ENCODE data around the gene IQSEC1.

IQSEC1 gene

GRCh38 chr3:12922881-12923431 lies 150.3 kb downstream of the IQSEC1 start:
- Histone ChIP-seq H3K9me3 (ENCODE audit: control insufficient read depth, low read depth, low read length) (no peaks in the 10 kb centered on the region), H3K4me3 (ENCODE audit: low read length) (no peak overlapping the region), H3K9ac (ENCODE audit: low read length) (no peak overlapping the region), H3K36me3 (ENCODE audit: control insufficient read depth, low read depth, low read length) (peaks cover 14% of the 10 kb centered on the region), H3K27ac (ENCODE audit: low read length) (no peak overlapping the region), H3K4me1 (ENCODE audit: control insufficient read depth, low read depth, low read length) (no peaks in the 10 kb centered on the region), H3K27me3 (ENCODE audit: control insufficient read depth, insufficient read depth, low read length) (no peaks in the 10 kb centered on the region)

GRCh38 chr3:12922306-12922705 lies 150.9 kb downstream of the IQSEC1 start:
- Histone ChIP-seq H3K4me3 (ENCODE audit: low read length) (no peak overlapping the region), H3K9ac (ENCODE audit: low read length) (no peak overlapping the region), H3K9me3 (ENCODE audit: control insufficient read depth, low read depth, low read length) (no peaks in the 10 kb centered on the region), H3K36me3 (ENCODE audit: control insufficient read depth, low read depth, low read length) (peaks cover 14% of the 10 kb centered on the region), H3K27ac (ENCODE audit: low read length) (no peak overlapping the region), H3K4me1 (ENCODE audit: control insufficient read depth, low read depth, low read length) (no peaks in the 10 kb centered on the region), H3K27me3 (ENCODE audit: control insufficient read depth, insufficient read depth, low read length) (no peaks in the 10 kb centered on the region)

- no peaks in the 10 kb centered on the region for H3K9me3 ChIP-seq (ENCODE audit: control insufficient read depth, low read depth, low read length)
- no peak overlapping the region for H3K27ac ChIP-seq (ENCODE audit: low read length)
- no peaks in the 10 kb centered on the region for H3K27me3 ChIP-seq (ENCODE audit: control insufficient read depth, insufficient read depth, low read length)
- peaks cover 14% of the 10 kb centered on the region for H3K36me3 ChIP-seq (ENCODE audit: control insufficient read depth, low read depth, low read length)
- no peak overlapping the region for H3K4me3 ChIP-seq (ENCODE audit: low read length)
- no peaks in the 10 kb centered on the region for H3K4me1 ChIP-seq (ENCODE audit: control insufficient read depth, low read depth, low read length)
- no peak overlapping the region for H3K9ac ChIP-seq (ENCODE audit: low read length)
Measured at GRCh38 chr3:12921736-12922135, 151.5 kb downstream of the IQSEC1 start.

GRCh38 chr3:12920967-12921366 lies 152.3 kb downstream of the IQSEC1 start:
- H3K9ac ChIP-seq (ENCODE audit: low read length): no peak overlapping the region
- no peaks in the 10 kb centered on the region for H3K27me3 ChIP-seq (ENCODE audit: control insufficient read depth, insufficient read depth, low read length)
- H3K4me3 ChIP-seq (ENCODE audit: low read length): no peak overlapping the region
- peaks cover 14% of the 10 kb centered on the region for H3K36me3 ChIP-seq (ENCODE audit: control insufficient read depth, low read depth, low read length)
- H3K27ac ChIP-seq (ENCODE audit: low read length): no peak overlapping the region
- no peaks in the 10 kb centered on the region for H3K4me1 ChIP-seq (ENCODE audit: control insufficient read depth, low read depth, low read length)
- no peaks in the 10 kb centered on the region for H3K9me3 ChIP-seq (ENCODE audit: control insufficient read depth, low read depth, low read length)

GRCh38 chr3:12919205-12919604 lies 154.0 kb downstream of the IQSEC1 start:
- Histone ChIP-seq H3K27me3 (ENCODE audit: control insufficient read depth, insufficient read depth, low read length) (no peaks in the 10 kb centered on the region), H3K9me3 (ENCODE audit: control insufficient read depth, low read depth, low read length) (no peaks in the 10 kb centered on the region), H3K27ac (ENCODE audit: low read length) (no peak overlapping the region), H3K4me1 (ENCODE audit: control insufficient read depth, low read depth, low read length) (no peaks in the 10 kb centered on the region), H3K9ac (ENCODE audit: low read length) (no peak overlapping the region), H3K4me3 (ENCODE audit: low read length) (no peak overlapping the region), H3K36me3 (ENCODE audit: control insufficient read depth, low read depth, low read length) (peaks cover 14% of the 10 kb centered on the region)

- Histone ChIP-seq H3K36me3 (ENCODE audit: control insufficient read depth, low read depth, low read length) (peaks cover 14% of the 10 kb centered on the region), H3K9me3 (ENCODE audit: control insufficient read depth, low read depth, low read length) (no peaks in the 10 kb centered on the region), H3K4me1 (ENCODE audit: control insufficient read depth, low read depth, low read length) (no peaks in the 10 kb centered on the region), H3K4me3 (ENCODE audit: low read length) (no peak overlapping the region), H3K27ac (ENCODE audit: low read length) (no peak overlapping the region), H3K9ac (ENCODE audit: low read length) (no peak overlapping the region), H3K27me3 (ENCODE audit: control insufficient read depth, insufficient read depth, low read length) (no peaks in the 10 kb centered on the region)
Measured at GRCh38 chr3:12918231-12918630, 155.0 kb downstream of the IQSEC1 start.

GRCh38 chr3:12916159-12916558 lies 157.1 kb downstream of the IQSEC1 start:
- Histone ChIP-seq H3K9ac (ENCODE audit: low read length) (no peak overlapping the region), H3K27me3 (ENCODE audit: control insufficient read depth, insufficient read depth, low read length) (no peaks in the 10 kb centered on the region), H3K36me3 (ENCODE audit: control insufficient read depth, low read depth, low read length) (peaks cover 7% of the 10 kb centered on the region), H3K27ac (ENCODE audit: low read length) (no peak overlapping the region), H3K9me3 (ENCODE audit: control insufficient read depth, low read depth, low read length) (no peaks in the 10 kb centered on the region), H3K4me1 (ENCODE audit: control insufficient read depth, low read depth, low read length) (no peaks in the 10 kb centered on the region), H3K4me3 (ENCODE audit: low read length) (no peak overlapping the region)

- Histone ChIP-seq H3K4me1 (ENCODE audit: control insufficient read depth, low read depth, low read length) (no peaks in the 10 kb centered on the region), H3K36me3 (ENCODE audit: control insufficient read depth, low read depth, low read length) (peaks cover 16% of the 10 kb centered on the region), H3K9ac (ENCODE audit: low read length) (no peak overlapping the region), H3K9me3 (ENCODE audit: control insufficient read depth, low read depth, low read length) (no peaks in the 10 kb centered on the region), H3K27me3 (ENCODE audit: control insufficient read depth, insufficient read depth, low read length) (no peaks in the 10 kb centered on the region), H3K27ac (ENCODE audit: low read length) (no peak overlapping the region), H3K4me3 (ENCODE audit: low read length) (no peak overlapping the region)
Measured at GRCh38 chr3:12914088-12914487, 159.1 kb downstream of the IQSEC1 start.

- H3K4me1 ChIP-seq (ENCODE audit: control insufficient read depth, low read depth, low read length): no peaks in the 10 kb centered on the region
- peaks cover 21% of the 10 kb centered on the region for H3K36me3 ChIP-seq (ENCODE audit: control insufficient read depth, low read depth, low read length)
- no peaks in the 10 kb centered on the region for H3K27me3 ChIP-seq (ENCODE audit: control insufficient read depth, insufficient read depth, low read length)
- no peaks in the 10 kb centered on the region for H3K9me3 ChIP-seq (ENCODE audit: control insufficient read depth, low read depth, low read length)
- no peak overlapping the region for H3K9ac ChIP-seq (ENCODE audit: low read length)
- H3K4me3 ChIP-seq (ENCODE audit: low read length): no peak overlapping the region
- H3K27ac ChIP-seq (ENCODE audit: low read length): no peak overlapping the region
Measured at GRCh38 chr3:12911881-12912415, 161.3 kb downstream of the IQSEC1 start.

- Histone ChIP-seq H3K4me1 (ENCODE audit: control insufficient read depth, low read depth, low read length) (no peaks in the 10 kb centered on the region), H3K4me3 (ENCODE audit: low read length) (no peak overlapping the region), H3K9ac (ENCODE audit: low read length) (no peak overlapping the region), H3K27ac (ENCODE audit: low read length) (no peak overlapping the region), H3K36me3 (ENCODE audit: control insufficient read depth, low read depth, low read length) (peaks cover 26% of the 10 kb centered on the region), H3K9me3 (ENCODE audit: control insufficient read depth, low read depth, low read length) (no peaks in the 10 kb centered on the region), H3K27me3 (ENCODE audit: control insufficient read depth, insufficient read depth, low read length) (no peaks in the 10 kb centered on the region)
Measured at GRCh38 chr3:12910356-12911099, 162.7 kb downstream of the IQSEC1 start.

- Histone ChIP-seq H3K4me1 (ENCODE audit: control insufficient read depth, low read depth, low read length) (no peaks in the 10 kb centered on the region), H3K36me3 (ENCODE audit: control insufficient read depth, low read depth, low read length) (peaks cover 30% of the 10 kb centered on the region), H3K27me3 (ENCODE audit: control insufficient read depth, insufficient read depth, low read length) (no peaks in the 10 kb centered on the region), H3K9me3 (ENCODE audit: control insufficient read depth, low read depth, low read length) (no peaks in the 10 kb centered on the region), H3K9ac (ENCODE audit: low read length) (no peak overlapping the region), H3K4me3 (ENCODE audit: low read length) (no peak overlapping the region), H3K27ac (ENCODE audit: low read length) (no peak overlapping the region)
Measured at GRCh38 chr3:12909710-12910109, 163.5 kb downstream of the IQSEC1 start.

GRCh38 chr3:12908859-12909258 lies 164.4 kb downstream of the IQSEC1 start:
- Histone ChIP-seq H3K36me3 (ENCODE audit: control insufficient read depth, low read depth, low read length) (peaks cover 31% of the 10 kb centered on the region), H3K9ac (ENCODE audit: low read length) (no peak overlapping the region), H3K4me3 (ENCODE audit: low read length) (no peak overlapping the region), H3K9me3 (ENCODE audit: control insufficient read depth, low read depth, low read length) (no peaks in the 10 kb centered on the region), H3K27me3 (ENCODE audit: control insufficient read depth, insufficient read depth, low read length) (no peaks in the 10 kb centered on the region), H3K4me1 (ENCODE audit: control insufficient read depth, low read depth, low read length) (no peaks in the 10 kb centered on the region), H3K27ac (ENCODE audit: low read length) (no peak overlapping the region)

Measured in iPS-18a (cell line).